ENCODE data around the gene GRB7. TPM values are rescaled to one million over a fixed set of nuclear protein-coding genes. Genes with fewer than 3 reads are reported as not detected.

GRB7 gene
- total and polyA plus RNA-seq, 2 donors (not counting 1 experiment from before 2014, with no cell fraction given): 0.81 to 0.84 TPM

- peak; percentile 61 for DNase-seq
- Histone ChIP-seq H3K4me1 (ENCODE audit: control insufficient read depth in 2 of 2, insufficient read depth in 2 of 2, low read length in 2 of 2) (peaks cover 59 to 74% of the 10 kb centered on the region in 2 donors), H3K27me3 (replicated peaks in 1 of 4; ENCODE audit: control extremely low read depth in 1 of 4, control insufficient read depth in 3 of 4, insufficient read depth in 4 of 4, low read length in 3 of 4) (no peaks in the 10 kb centered on the region), H3K4me3 (ENCODE audit: control extremely low read depth in 1 of 5, extremely low read depth in 1 of 5, insufficient read depth in 1 of 5, low read depth in 2 of 5, low read length in 4 of 5) (no peak overlapping the region), H3K9ac (ENCODE audit: low read length) (peak overlapping the region; percentile 4), H3K27ac (ENCODE audit: low read length in 2 of 2) (peak overlapping the region; percentile 100), H3K9me3 (ENCODE audit: control extremely low read depth in 1 of 3, control insufficient read depth in 2 of 3, insufficient read depth in 1 of 3, low read length in 2 of 3) (peaks cover 0 to 5% (median 0%) of the 10 kb centered on the region in 3 donors), H3K36me3 (replicated peaks in 1 of 2; ENCODE audit: control extremely low read depth in 1 of 2, control insufficient read depth in 1 of 2, extremely low read depth in 1 of 2, insufficient read depth in 2 of 2, low read length in 1 of 2) (peaks cover 0 to 32% of the 10 kb centered on the region in 2 experiments), H3K4me2 (replicated peaks; ENCODE audit: low read depth, low read length, poor library complexity, severe bottlenecking) (peak overlapping the region; percentile 89), H4K20me1 (ENCODE audit: control insufficient read depth, insufficient read depth, low read length, poor library complexity, severe bottlenecking) (no peaks in the 10 kb centered on the region), H3K79me2 (ENCODE audit: control insufficient read depth, insufficient read depth, low read length) (peaks cover 61% of the 10 kb centered on the region), H2AFZ (ENCODE audit: insufficient read depth, low read depth, low read length, poor library complexity, severe bottlenecking) (no peak overlapping the region)
- no peak for ATAC-seq (ENCODE audit: low read depth)
- Mint-ChIP-seq H3K27ac (peak overlapping the region; percentile 97), H3K27me3 (no peaks in the 10 kb centered on the region), H3K4me3 (peak overlapping the region; percentile 80), H3K9me3 (ENCODE audit: insufficient read depth) (peaks cover 2% of the 10 kb centered on the region), H3K4me1 (peaks cover 70% of the 10 kb centered on the region)
- WGBS (ENCODE audit: insufficient coverage): 67% methylated on average over 1 of the region's 5 CpGs
- ChIA-PET POLR2A (interaction anchor here (0.6 to 3.1 kb wide), 8 partner anchors 8 to 105 kb away, joined by 3 to 14 read pairs (median 4); partner anchors contain the start of gene IKZF3), CTCF (interaction anchor here (0.7 to 3.4 kb wide), 17 partner anchors 11 to 638 kb away, joined by 3 to 16 read pairs (median 4); partner anchors contain the start of genes IKZF3, MIEN1 and PSMD3)
- intact Hi-C loops (cut with micrococcal nuclease): loop anchor here (10.0 kb wide), 1 partner anchor 166 kb away; the partner anchor contains the start of genes LRRC3C and ORMDL3
- TF ChIP-seq, protein P1, sequence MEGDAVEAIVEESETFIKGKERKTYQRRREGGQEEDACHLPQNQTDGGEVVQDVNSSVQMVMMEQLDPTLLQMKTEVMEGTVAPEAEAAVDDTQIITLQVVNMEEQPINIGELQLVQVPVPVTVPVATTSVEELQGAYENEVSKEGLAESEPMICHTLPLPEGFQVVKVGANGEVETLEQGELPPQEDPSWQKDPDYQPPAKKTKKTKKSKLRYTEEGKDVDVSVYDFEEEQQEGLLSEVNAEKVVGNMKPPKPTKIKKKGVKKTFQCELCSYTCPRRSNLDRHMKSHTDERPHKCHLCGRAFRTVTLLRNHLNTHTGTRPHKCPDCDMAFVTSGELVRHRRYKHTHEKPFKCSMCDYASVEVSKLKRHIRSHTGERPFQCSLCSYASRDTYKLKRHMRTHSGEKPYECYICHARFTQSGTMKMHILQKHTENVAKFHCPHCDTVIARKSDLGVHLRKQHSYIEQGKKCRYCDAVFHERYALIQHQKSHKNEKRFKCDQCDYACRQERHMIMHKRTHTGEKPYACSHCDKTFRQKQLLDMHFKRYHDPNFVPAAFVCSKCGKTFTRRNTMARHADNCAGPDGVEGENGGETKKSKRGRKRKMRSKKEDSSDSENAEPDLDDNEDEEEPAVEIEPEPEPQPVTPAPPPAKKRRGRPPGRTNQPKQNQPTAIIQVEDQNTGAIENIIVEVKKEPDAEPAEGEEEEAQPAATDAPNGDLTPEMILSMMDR (IDR thresholded peaks at IDR 0.05): no peak
- TF ChIP-seq EZH2 (IDR thresholded peaks at IDR 0.05; ENCODE audit: borderline replicate concordance, insufficient read depth, low read depth, low read length, poor library complexity, severe bottlenecking): no peak
Measured at GRCh38 chr17:39759204-39759603, 21.5 kb downstream of the GRB7 start.

DNA sequence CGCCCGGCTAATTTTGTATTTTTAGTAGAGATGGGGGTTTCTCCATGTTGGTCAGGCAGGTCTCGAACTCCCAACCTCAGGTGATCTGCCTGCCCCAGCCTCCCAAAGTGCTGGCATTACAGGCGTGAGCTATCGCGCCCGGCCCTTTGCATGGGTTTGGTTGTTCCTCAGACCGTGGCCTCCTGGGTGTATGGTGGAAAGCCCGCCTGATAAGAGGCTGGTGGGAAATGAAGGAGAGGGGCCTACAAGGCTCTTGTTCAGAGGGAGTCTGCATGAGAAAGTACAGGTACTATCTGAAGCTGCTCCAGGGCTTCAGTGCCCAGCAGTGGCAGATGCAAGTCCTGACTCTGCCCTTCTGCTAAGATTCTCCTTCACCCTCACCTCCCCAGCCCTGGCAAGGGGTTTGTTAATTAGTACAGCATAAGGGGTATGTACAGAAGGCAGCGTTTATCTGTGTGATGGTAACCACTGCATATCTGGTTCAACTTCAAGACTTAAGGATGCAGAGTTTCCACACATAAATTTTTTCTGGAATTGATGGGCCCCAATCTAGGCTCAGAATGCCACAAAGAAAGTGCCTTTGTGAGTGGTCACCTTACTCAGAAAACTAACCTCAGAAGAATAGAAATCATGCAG lies 24.2 kb downstream of the GRB7 start:
- Histone ChIP-seq H3K36me3 (replicated peaks in 1 of 2; ENCODE audit: control extremely low read depth in 1 of 2, control insufficient read depth in 1 of 2, extremely low read depth in 1 of 2, insufficient read depth in 2 of 2, low read length in 1 of 2) (peaks cover 5 to 59% of the 10 kb centered on the region in 2 experiments), H3K27ac (ENCODE audit: low read length in 2 of 2) (peak overlapping the region in 1 of 2 donors; percentile 27), H3K27me3 (replicated peaks in 1 of 4; ENCODE audit: control extremely low read depth in 1 of 4, control insufficient read depth in 3 of 4, insufficient read depth in 4 of 4, low read length in 3 of 4) (no peaks in the 10 kb centered on the region), H3K9ac (ENCODE audit: low read length) (no peak overlapping the region), H3K4me3 (ENCODE audit: control extremely low read depth in 1 of 5, extremely low read depth in 1 of 5, insufficient read depth in 1 of 5, low read depth in 2 of 5, low read length in 4 of 5) (no peak overlapping the region), H2AFZ (ENCODE audit: insufficient read depth, low read depth, low read length, poor library complexity, severe bottlenecking) (no peak overlapping the region), H4K20me1 (ENCODE audit: control insufficient read depth, insufficient read depth, low read length, poor library complexity, severe bottlenecking) (no peaks in the 10 kb centered on the region), H3K4me1 (ENCODE audit: control insufficient read depth in 2 of 2, insufficient read depth in 2 of 2, low read length in 2 of 2) (peaks cover 48 to 73% of the 10 kb centered on the region in 2 donors), H3K79me2 (ENCODE audit: control insufficient read depth, insufficient read depth, low read length) (peaks cover 84% of the 10 kb centered on the region), H3K4me2 (replicated peaks; ENCODE audit: low read depth, low read length, poor library complexity, severe bottlenecking) (no peak overlapping the region), H3K9me3 (ENCODE audit: control extremely low read depth in 1 of 3, control insufficient read depth in 2 of 3, insufficient read depth in 1 of 3, low read length in 2 of 3) (peaks cover 0 to 5% (median 0%) of the 10 kb centered on the region in 3 donors)
- Mint-ChIP-seq H3K9me3 (ENCODE audit: insufficient read depth) (peaks cover 2% of the 10 kb centered on the region), H3K27ac (peak overlapping the region; percentile 81), H3K4me1 (peaks cover 74% of the 10 kb centered on the region), H3K4me3 (no peak overlapping the region), H3K27me3 (no peaks in the 10 kb centered on the region)
- ChIA-PET CTCF (no interaction called here), POLR2A (interaction anchor here (0.6 kb wide), 1 partner anchor 10 kb away, joined by 6 read pairs; no protein-coding TSS in a partner anchor)
- DNase-seq (no peak), ATAC-seq (ENCODE audit: low read depth) (no peak)
- intact Hi-C loops (cut with micrococcal nuclease): no loop called here
- 88% methylated on average over 7 of the region's 10 CpGs for WGBS (ENCODE audit: insufficient coverage)
- no peak for TF ChIP-seq EZH2 (IDR thresholded peaks at IDR 0.05; ENCODE audit: borderline replicate concordance, insufficient read depth, low read depth, low read length, poor library complexity, severe bottlenecking)
- TF ChIP-seq, protein P1 (IDR thresholded peaks at IDR 0.05): no peak

All from B cell (primary cell).